AG04449 (cell line): ENCODE data around the gene KIF26B.
A peak's percentile ranks its signal among the peaks of the same experiment; 100 is the strongest.

Experiments
- CTCF ChIA-PET: fragments of 350-600 bp; formaldehyde crosslinking; extraction: SDS; loops from one replicate; lab custom pipeline; 2021; ENCODE audit warnings: antibody characterized with exemption; lab: Yijun Ruan, JAX
- POLR2A ChIA-PET: fragments of 400-600, 350-600 bp; formaldehyde crosslinking; extraction: SDS; loops from one replicate; lab custom pipeline; 2020; ENCODE audit warnings: antibody characterized with exemption, inconsistent platforms; lab: Yijun Ruan, JAX
- DNase-seq: peaks from one replicate; pipeline ENCODE4 v3.0.0-alpha.2; 2010; ENCODE audit warnings: low read depth, low spot score
- H3K4me3 ChIP-seq: 2 replicates; pipeline ENCODE4 v1.5.1; 2011; ENCODE audit warnings: low read depth, mild to moderate bottlenecking, control low read depth, low read length
- TF ChIP-seq, protein P1 (sequence below): IDR thresholded peaks from one replicate; pipeline ENCODE4 v1.5.1; 2011; ENCODE audit warnings: mild to moderate bottlenecking, moderate library complexity, low read length, control low read depth, inconsistent platforms; ENCODE audit not compliant: insufficient read depth; ENCODE audit errors: missing control alignments

Gene KIF26B

DNA sequence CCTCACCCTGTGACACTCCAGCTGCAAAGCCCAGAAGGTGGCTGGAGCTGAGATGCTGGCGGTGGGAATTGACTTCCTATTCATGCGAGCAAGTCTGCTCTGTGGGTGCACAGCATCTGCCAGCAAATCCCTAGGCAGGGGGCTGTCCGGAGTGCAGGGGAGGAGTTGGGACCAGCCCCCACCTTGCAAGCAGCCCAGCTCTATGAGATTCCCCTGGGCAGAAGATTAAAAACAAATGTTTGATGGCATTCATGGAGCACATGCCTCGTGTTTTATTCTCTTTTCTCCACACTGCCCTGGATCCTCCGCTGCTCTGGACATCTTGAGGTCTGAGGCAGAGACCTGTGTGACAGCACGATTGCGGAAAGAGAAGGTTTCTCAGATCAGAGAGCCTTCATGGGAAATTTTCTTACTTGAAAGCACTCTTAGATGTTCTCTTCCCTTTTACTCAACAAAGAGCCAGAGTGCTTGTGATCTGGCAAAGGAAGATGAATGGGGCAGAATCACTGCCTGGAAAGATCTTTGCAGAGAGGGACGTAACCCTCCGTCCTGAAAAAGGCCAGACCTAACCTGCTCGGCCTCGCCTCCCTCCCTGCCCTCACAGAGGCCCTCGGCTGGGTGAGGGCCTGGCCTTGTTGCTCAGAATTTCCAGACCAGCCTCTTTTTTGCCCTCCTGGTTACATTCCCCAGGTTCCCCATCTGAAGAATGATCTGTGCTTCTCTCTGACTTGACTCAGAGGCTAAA is 597.1 kb downstream of the KIF26B start:
- peak overlapping the region; percentile 9; the same call in 1 of the 2 replicates for H3K4me3 ChIP-seq
- ChIA-PET CTCF (interaction anchor here (1.0 kb wide), 1 partner anchor 599 kb away, joined by 3 read pairs; no protein-coding TSS in a partner anchor), POLR2A (no interaction called here)
- TF ChIP-seq, protein P1, sequence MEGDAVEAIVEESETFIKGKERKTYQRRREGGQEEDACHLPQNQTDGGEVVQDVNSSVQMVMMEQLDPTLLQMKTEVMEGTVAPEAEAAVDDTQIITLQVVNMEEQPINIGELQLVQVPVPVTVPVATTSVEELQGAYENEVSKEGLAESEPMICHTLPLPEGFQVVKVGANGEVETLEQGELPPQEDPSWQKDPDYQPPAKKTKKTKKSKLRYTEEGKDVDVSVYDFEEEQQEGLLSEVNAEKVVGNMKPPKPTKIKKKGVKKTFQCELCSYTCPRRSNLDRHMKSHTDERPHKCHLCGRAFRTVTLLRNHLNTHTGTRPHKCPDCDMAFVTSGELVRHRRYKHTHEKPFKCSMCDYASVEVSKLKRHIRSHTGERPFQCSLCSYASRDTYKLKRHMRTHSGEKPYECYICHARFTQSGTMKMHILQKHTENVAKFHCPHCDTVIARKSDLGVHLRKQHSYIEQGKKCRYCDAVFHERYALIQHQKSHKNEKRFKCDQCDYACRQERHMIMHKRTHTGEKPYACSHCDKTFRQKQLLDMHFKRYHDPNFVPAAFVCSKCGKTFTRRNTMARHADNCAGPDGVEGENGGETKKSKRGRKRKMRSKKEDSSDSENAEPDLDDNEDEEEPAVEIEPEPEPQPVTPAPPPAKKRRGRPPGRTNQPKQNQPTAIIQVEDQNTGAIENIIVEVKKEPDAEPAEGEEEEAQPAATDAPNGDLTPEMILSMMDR, result no peak
- no peak for DNase-seq

GRCh38 chr1:245752561-245752960 is 597.8 kb downstream of the KIF26B start:
- no peak overlapping the region for H3K4me3 ChIP-seq
- ChIA-PET CTCF (no interaction called here), POLR2A (no interaction called here)
- no peak for DNase-seq
- TF ChIP-seq, protein P1, result no peak

GRCh38 chr1:245753807-245754206 is 599.0 kb downstream of the KIF26B start:
- TF ChIP-seq, protein P1, result no peak
- DNase-seq, result no peak
- H3K4me3 ChIP-seq, result no peak overlapping the region
- POLR2A ChIA-PET, result no interaction called here
- CTCF ChIA-PET, result interaction anchor here (0.8 to 1.2 kb wide), 3 partner anchors 37 to 600 kb away, joined by 3 to 4 read pairs (median 3); no protein-coding TSS in a partner anchor

DNA sequence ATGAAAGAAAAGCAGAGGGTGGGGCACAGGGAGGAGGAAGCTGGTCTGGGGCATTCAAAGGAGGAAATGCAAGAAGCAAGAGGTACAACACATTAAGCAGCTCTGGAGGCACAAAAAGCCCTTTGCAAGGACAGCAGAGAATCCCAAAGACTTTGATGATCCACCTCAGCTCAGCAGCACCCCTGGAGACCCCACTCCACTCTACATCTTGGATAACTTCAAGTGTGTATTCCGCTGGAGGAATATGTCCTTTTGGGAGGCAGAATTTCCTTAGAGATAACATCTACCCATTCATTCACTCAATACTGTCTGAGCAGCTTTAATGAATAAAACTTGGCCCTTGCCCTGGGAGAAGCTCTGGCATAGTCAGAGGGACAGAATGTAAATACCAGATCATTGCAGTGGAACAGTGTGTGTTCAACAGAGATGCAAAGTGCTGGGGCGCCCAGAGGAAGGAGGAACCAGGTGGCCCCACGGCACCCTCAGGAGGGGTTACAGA is 599.7 kb downstream of the KIF26B start:
- no peak overlapping the region for H3K4me3 ChIP-seq
- DNase-seq, result no peak
- POLR2A ChIA-PET, result no interaction called here
- TF ChIP-seq, protein P1, result no peak
- CTCF ChIA-PET, result interaction anchor here (0.8 to 1.5 kb wide), 4 partner anchors 10 to 601 kb away, joined by 3 to 4 read pairs (median 4); no protein-coding TSS in a partner anchor
